DMS153 (cell line): Measurements from ENCODE around the gene LRP1B.

Experiments used
- DNase-seq: peaks from one replicate; lab custom pipeline; 2025; lab: John Stamatoyannopoulos, UW

Gene LRP1B

GRCh38 chr2:140893685-140894084 is 1237.1 kb downstream of the LRP1B start:
- DNase-seq, result no peak

- DNase-seq, result no peak
These were observed 1237.7 kb downstream of the LRP1B start for GRCh38 chr2:140892911-140893637.

- DNase-seq, result no peak
These were observed 1238.4 kb downstream of the LRP1B start for GRCh38 chr2:140892436-140892835.

- DNase-seq, result no peak
These were observed 1239.1 kb downstream of the LRP1B start for GRCh38 chr2:140891614-140892212.

- DNase-seq, result no peak
These were observed 1247.9 kb downstream of the LRP1B start for GRCh38 chr2:140882671-140883620.

- peak; percentile 9 for DNase-seq
These were observed 1250.2 kb downstream of the LRP1B start for GRCh38 chr2:140880573-140880972.

GRCh38 chr2:140876015-140876414 is 1254.8 kb downstream of the LRP1B start:
- DNase-seq, result no peak

GRCh38 chr2:140873915-140874531 is 1256.8 kb downstream of the LRP1B start:
- DNase-seq, result no peak

GRCh38 chr2:140869925-140870324 is 1260.9 kb downstream of the LRP1B start:
- DNase-seq, result no peak

- DNase-seq, result no peak
These were observed 1261.7 kb downstream of the LRP1B start for GRCh38 chr2:140869107-140869506.

- DNase-seq, result no peak
These were observed 1265.0 kb downstream of the LRP1B start for GRCh38 chr2:140865837-140866236.

- peak; percentile 42 for DNase-seq
These were observed 1267.1 kb downstream of the LRP1B start for GRCh38 chr2:140863713-140864112.

- DNase-seq, result no peak
These were observed 1268.6 kb downstream of the LRP1B start for GRCh38 chr2:140862181-140862580.

GRCh38 chr2:140861666-140862065 is 1269.2 kb downstream of the LRP1B start:
- peak; percentile 10 for DNase-seq

GRCh38 chr2:140855471-140855870 is 1275.3 kb downstream of the LRP1B start:
- DNase-seq, result no peak

- DNase-seq, result no peak
These were observed 1279.4 kb downstream of the LRP1B start for GRCh38 chr2:140851258-140851981.

- no peak for DNase-seq
These were observed 1287.6 kb downstream of the LRP1B start for GRCh38 chr2:140843186-140843585.

GRCh38 chr2:140842110-140842509 is 1288.7 kb downstream of the LRP1B start:
- no peak for DNase-seq

- no peak for DNase-seq
These were observed 1289.7 kb downstream of the LRP1B start for GRCh38 chr2:140841141-140841540.

- DNase-seq, result no peak
These were observed 1294.0 kb downstream of the LRP1B start for GRCh38 chr2:140836826-140837225.

GRCh38 chr2:140835079-140835478 is 1295.7 kb downstream of the LRP1B start:
- no peak for DNase-seq
